Duodenal mucosa (tissue), 2 donors: ENCODE measurements around the gene IRF7.

Source experiments
- H3K27ac ChIP-seq: one replicate; pipeline ENCODE4 v1.7.0; 2013; ENCODE audit warnings: low read depth, low read length
- H3K27me3 ChIP-seq, 2 donors: one replicate each; pipeline ENCODE4 v1.7.0; 2013; ENCODE audit warnings: low read length in 2 of 2, control low read depth in 1 of 2; ENCODE audit not compliant: insufficient read depth in 2 of 2, control insufficient read depth in 1 of 2
- H3K36me3 ChIP-seq, 2 donors: one replicate each; pipeline ENCODE4 v1.7.0; 2013; ENCODE audit warnings: low read length in 2 of 2, control low read depth in 1 of 2; ENCODE audit not compliant: insufficient read depth in 2 of 2, control insufficient read depth in 1 of 2
- H3K4me1 ChIP-seq, 2 donors: one replicate each; pipeline ENCODE4 v1.7.0; 2013; ENCODE audit warnings: low read length in 2 of 2, control low read depth in 1 of 2; ENCODE audit not compliant: insufficient read depth in 2 of 2, control insufficient read depth in 1 of 2
- H3K4me3 ChIP-seq, 2 donors: one replicate each; pipeline ENCODE4 v1.7.0; 2013; ENCODE audit warnings: low read length in 2 of 2, low read depth in 1 of 2
- H3K9ac ChIP-seq, 2 donors: one replicate each; pipeline ENCODE4 v1.7.0; 2013; ENCODE audit warnings: low read length in 2 of 2, low read depth in 1 of 2
- H3K9me3 ChIP-seq, 2 donors: one replicate each; pipeline ENCODE4 v1.7.0; 2013; ENCODE audit warnings: low read length in 2 of 2, control low read depth in 1 of 2; ENCODE audit not compliant: control insufficient read depth in 1 of 2

IRF7 gene

GRCh38 chr11:584287-584686 lies 31.5 kb downstream of the IRF7 start:
- Histone ChIP-seq H3K27me3 (no peaks in the 10 kb centered on the region), H3K27ac (no peak overlapping the region), H3K4me3 (no peak overlapping the region), H3K4me1 (peaks cover 23 to 32% of the 10 kb centered on the region in 2 donors), H3K9ac (no peak overlapping the region), H3K36me3 (peaks cover 27 to 59% of the 10 kb centered on the region in 2 donors), H3K9me3 (no peaks in the 10 kb centered on the region)

GRCh38 chr11:581752-582151 lies 34.0 kb downstream of the IRF7 start:
- Histone ChIP-seq H3K27ac (no peak overlapping the region), H3K4me3 (no peak overlapping the region), H3K36me3 (peaks cover 19 to 37% of the 10 kb centered on the region in 2 donors), H3K9me3 (no peaks in the 10 kb centered on the region), H3K27me3 (no peaks in the 10 kb centered on the region), H3K4me1 (peaks cover 34 to 41% of the 10 kb centered on the region in 2 donors), H3K9ac (no peak overlapping the region)

GRCh38 chr11:581342-581741 lies 34.4 kb downstream of the IRF7 start:
- Histone ChIP-seq H3K9ac (no peak overlapping the region), H3K9me3 (no peaks in the 10 kb centered on the region), H3K27me3 (no peaks in the 10 kb centered on the region), H3K4me3 (no peak overlapping the region), H3K36me3 (peaks cover 15 to 33% of the 10 kb centered on the region in 2 donors), H3K4me1 (peaks cover 34 to 37% of the 10 kb centered on the region in 2 donors), H3K27ac (no peak overlapping the region)

- Histone ChIP-seq H3K36me3 (peaks cover 13 to 26% of the 10 kb centered on the region in 2 donors), H3K9ac (peak overlapping the region; percentile 25 to 39), H3K4me1 (peaks cover 35 to 43% of the 10 kb centered on the region in 2 donors), H3K27me3 (peaks cover 0 to 5% of the 10 kb centered on the region in 2 donors), H3K27ac (peak overlapping the region; percentile 73), H3K9me3 (no peaks in the 10 kb centered on the region), H3K4me3 (peak overlapping the region; percentile 15 to 21)
Observed at GRCh38 chr11:579830-580601, 35.7 kb downstream of the IRF7 start.

- H3K9ac ChIP-seq = peak overlapping the region in 1 of 2 donors; percentile 91
- peaks cover 0 to 7% of the 10 kb centered on the region in 2 donors for H3K27me3 ChIP-seq
- peaks cover 3 to 18% of the 10 kb centered on the region in 2 donors for H3K36me3 ChIP-seq
- H3K27ac ChIP-seq = no peak overlapping the region
- H3K4me1 ChIP-seq = peaks cover 38 to 46% of the 10 kb centered on the region in 2 donors
- H3K9me3 ChIP-seq = no peaks in the 10 kb centered on the region
- peak overlapping the region; percentile 92 to 97 for H3K4me3 ChIP-seq
Observed at GRCh38 chr11:578276-579035, 37.3 kb downstream of the IRF7 start.

GRCh38 chr11:577611-577894 lies 38.2 kb downstream of the IRF7 start:
- no peak overlapping the region for H3K27ac ChIP-seq
- H3K27me3 ChIP-seq = peaks cover 0 to 7% of the 10 kb centered on the region in 2 donors
- H3K4me3 ChIP-seq = peak overlapping the region; percentile 92 to 97
- peak overlapping the region; percentile 79 to 91 for H3K9ac ChIP-seq
- H3K9me3 ChIP-seq = no peaks in the 10 kb centered on the region
- peaks cover 0 to 11% of the 10 kb centered on the region in 2 donors for H3K36me3 ChIP-seq
- peaks cover 38 to 46% of the 10 kb centered on the region in 2 donors for H3K4me1 ChIP-seq

- no peaks in the 10 kb centered on the region for H3K9me3 ChIP-seq
- peak overlapping the region; percentile 79 to 91 for H3K9ac ChIP-seq
- peaks cover 0 to 7% of the 10 kb centered on the region in 2 donors for H3K27me3 ChIP-seq
- H3K4me1 ChIP-seq = peaks cover 38 to 46% of the 10 kb centered on the region in 2 donors
- H3K36me3 ChIP-seq = peaks cover 0 to 8% of the 10 kb centered on the region in 2 donors
- H3K4me3 ChIP-seq = peak overlapping the region; percentile 92 to 97
- H3K27ac ChIP-seq = peak overlapping the region; percentile 51
Observed at GRCh38 chr11:576811-577610, 38.7 kb downstream of the IRF7 start.

- H3K27ac ChIP-seq = peak within 1 kb of the TSS; percentile 97
- H3K27me3 ChIP-seq = peaks cover 0 to 7% of the 10 kb centered on the region in 2 donors
- no peaks in the 10 kb centered on the region for H3K36me3 ChIP-seq
- H3K9ac ChIP-seq = peak within 1 kb of the TSS; percentile 90 to 91
- no peaks in the 10 kb centered on the region for H3K9me3 ChIP-seq
- peaks cover 38 to 46% of the 10 kb centered on the region in 2 donors for H3K4me1 ChIP-seq
- H3K4me3 ChIP-seq = peak within 1 kb of the TSS; percentile 92 to 97
Observed at GRCh38 chr11:575996-576768, 39.6 kb downstream of the IRF7 start, which contains the start of gene PHRF1. Gene PHRF1, plus strand, starts transcription at chr11:576470. Its CDS starts 5,043 bp downstream, at chr11:581513.

- H3K9ac ChIP-seq = peak overlapping the region; percentile 33 to 54
- peaks cover 38 to 45% of the 10 kb centered on the region in 2 donors for H3K4me1 ChIP-seq
- peak overlapping the region; percentile 66 to 69 for H3K4me3 ChIP-seq
- H3K27ac ChIP-seq = no peak overlapping the region
- peaks cover 0 to 7% of the 10 kb centered on the region in 2 donors for H3K27me3 ChIP-seq
- H3K9me3 ChIP-seq = no peaks in the 10 kb centered on the region
- no peaks in the 10 kb centered on the region for H3K36me3 ChIP-seq
Observed at GRCh38 chr11:575313-575995, 40.3 kb downstream of the IRF7 start.
